B cell (primary cell): ENCODE results near the gene GNAT3.

Source experiments
- CTCF ChIP-seq: fragments of 200-600 bp; IDR thresholded peaks from one replicate; pipeline ENCODE4 v1.8.0; 2022; ENCODE audit warnings: antibody characterized with exemption, mild to moderate bottlenecking
- EZH2 ChIP-seq: IDR thresholded peaks from 2 replicates; pipeline ENCODE4 v1.6.1; 2012; ENCODE audit warnings: borderline replicate concordance, low read depth, mild to moderate bottlenecking, moderate library complexity, low read length; ENCODE audit not compliant: insufficient read depth, poor library complexity, severe bottlenecking

GRCh38 chr7:80420876-80421275, 91.0 kb downstream of the GNAT3 start:
- TF ChIP-seq CTCF = no peak
- TF ChIP-seq EZH2 = no peak
